ENCODE data around the gene KCNMA1.

KCNMA1 gene

GRCh38 chr10:76935941-76936613 is 701.5 kb downstream of the KCNMA1 start:
- no peak for DNase-seq (ENCODE audit: low read depth)

GRCh38 chr10:76928565-76928964 is 709.0 kb downstream of the KCNMA1 start:
- no peak for DNase-seq (ENCODE audit: low read depth)

- no peak for DNase-seq (ENCODE audit: low read depth)
Measured at GRCh38 chr10:76925636-76926405, 711.8 kb downstream of the KCNMA1 start.

GRCh38 chr10:76922666-76923065 is 714.9 kb downstream of the KCNMA1 start:
- DNase-seq (ENCODE audit: low read depth): no peak

- DNase-seq (ENCODE audit: low read depth): no peak
Measured at GRCh38 chr10:76921383-76922010, 716.1 kb downstream of the KCNMA1 start.

GRCh38 chr10:76920581-76920980 is 717.0 kb downstream of the KCNMA1 start:
- no peak for DNase-seq (ENCODE audit: low read depth)

- no peak for DNase-seq (ENCODE audit: low read depth)
Measured at GRCh38 chr10:76918106-76918505, 719.5 kb downstream of the KCNMA1 start.

GRCh38 chr10:76917071-76917470 is 720.5 kb downstream of the KCNMA1 start:
- DNase-seq (ENCODE audit: low read depth): no peak

- no peak for DNase-seq (ENCODE audit: low read depth)
Measured at GRCh38 chr10:76916536-76916935, 721.1 kb downstream of the KCNMA1 start.

- DNase-seq (ENCODE audit: low read depth): no peak
Measured at GRCh38 chr10:76915316-76915715, 722.3 kb downstream of the KCNMA1 start.

- DNase-seq (ENCODE audit: low read depth): no peak
Measured at GRCh38 chr10:76911184-76911583, 726.4 kb downstream of the KCNMA1 start.

- DNase-seq (ENCODE audit: low read depth): no peak
Measured at GRCh38 chr10:76910184-76910962, 727.2 kb downstream of the KCNMA1 start.

GRCh38 chr10:76906256-76906655 is 731.4 kb downstream of the KCNMA1 start:
- no peak for DNase-seq (ENCODE audit: low read depth)

- DNase-seq (ENCODE audit: low read depth): no peak
Measured at GRCh38 chr10:76905251-76905650, 732.4 kb downstream of the KCNMA1 start.

GRCh38 chr10:76903387-76903945 is 734.1 kb downstream of the KCNMA1 start:
- DNase-seq (ENCODE audit: low read depth): no peak

- DNase-seq (ENCODE audit: low read depth): no peak
Measured at GRCh38 chr10:76902949-76903348, 734.7 kb downstream of the KCNMA1 start.

GRCh38 chr10:76901701-76902100 is 735.9 kb downstream of the KCNMA1 start:
- no peak for DNase-seq (ENCODE audit: low read depth)

GRCh38 chr10:76899490-76899889 is 738.1 kb downstream of the KCNMA1 start:
- DNase-seq (ENCODE audit: low read depth): no peak

GRCh38 chr10:76892766-76893479 is 744.7 kb downstream of the KCNMA1 start:
- no peak for DNase-seq (ENCODE audit: low read depth)

GRCh38 chr10:76887223-76888010 is 750.2 kb downstream of the KCNMA1 start:
- DNase-seq (ENCODE audit: low read depth): no peak

- DNase-seq (ENCODE audit: low read depth): no peak
Measured at GRCh38 chr10:76885816-76886215, 751.8 kb downstream of the KCNMA1 start.

Measured in stimulated activated CD8-positive, alpha-beta memory T cell treated with anti-CD3 and anti-CD28 coated beads, Interleukin-12 subunit alpha, Interleukin-12 subunit beta, amount 100 ng/mL, for 1 hour (primary cell).